CD4-positive, alpha-beta T cell treated with Interleukin-2 at 100 ng/mL for 4 hours (primary cell): ENCODE measurements around the gene PALD1.

ENCODE experiments used
- DNase-seq: peaks from one replicate; pipeline ENCODE4 v3.0.0-alpha.2; 2020; ENCODE audit warnings: low spot score

PALD1 gene

DNA sequence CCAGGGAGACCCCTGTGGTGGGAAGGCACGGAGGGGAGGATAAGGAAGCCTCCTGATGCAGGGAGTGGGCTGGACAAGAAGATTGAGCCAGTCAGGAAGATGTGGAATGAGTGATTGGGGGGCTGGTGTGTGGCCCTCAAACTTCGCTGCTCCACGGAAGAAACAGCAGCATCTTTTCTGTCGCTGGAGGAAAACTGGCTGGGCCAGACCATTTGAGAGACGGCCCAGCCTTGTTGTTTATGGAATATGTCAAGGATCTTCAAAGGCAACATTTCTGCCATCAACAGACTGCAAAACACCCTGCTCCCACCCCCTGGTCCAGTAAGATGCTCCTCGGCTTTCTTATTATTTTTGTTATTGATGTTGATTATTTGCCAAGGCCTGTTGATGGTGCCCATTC is 29.4 kb downstream of the PALD1 start:
- no peak for DNase-seq

DNA sequence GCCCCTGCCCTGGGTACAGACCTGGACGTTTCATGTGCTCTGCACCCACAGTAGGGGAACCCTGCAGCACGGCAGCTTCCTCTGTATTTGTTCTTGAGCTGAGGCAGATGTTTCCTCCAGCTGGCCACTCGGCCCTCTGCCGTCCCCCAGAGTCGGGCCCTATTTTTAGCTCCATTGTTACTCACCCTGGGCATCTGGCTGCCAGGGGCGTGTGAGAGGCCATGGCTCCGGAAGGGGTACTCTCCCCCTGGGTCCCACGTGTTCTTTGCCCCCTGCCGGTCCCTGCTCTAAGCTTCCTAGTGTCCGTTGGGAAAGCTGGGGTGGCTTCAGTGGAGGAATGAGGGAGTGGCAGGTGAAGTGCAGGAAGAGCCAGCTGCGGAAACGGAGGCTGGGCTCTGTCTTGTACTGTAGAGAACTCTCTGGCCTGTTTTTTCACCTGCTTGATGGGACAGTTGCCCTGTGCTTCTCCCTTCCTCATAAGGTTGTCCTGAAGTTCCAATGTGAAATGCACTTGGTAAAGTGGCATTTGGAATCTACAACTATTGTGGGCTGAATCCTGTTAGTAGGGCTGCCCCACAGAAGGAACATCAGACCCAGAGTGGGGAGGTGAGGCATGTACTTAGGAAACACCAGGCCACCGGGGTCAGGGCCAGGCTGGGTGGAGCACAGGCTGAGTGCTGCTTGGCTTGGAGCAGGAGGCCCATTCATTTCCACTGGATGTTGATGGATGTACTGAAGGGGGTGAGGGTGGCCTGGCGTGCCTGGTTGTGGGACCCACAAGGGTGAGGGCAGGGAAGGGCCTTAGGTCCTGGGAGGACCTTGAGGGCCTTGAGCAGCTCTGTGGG is 30.6 kb downstream of the PALD1 start:
- DNase-seq: no peak

DNA sequence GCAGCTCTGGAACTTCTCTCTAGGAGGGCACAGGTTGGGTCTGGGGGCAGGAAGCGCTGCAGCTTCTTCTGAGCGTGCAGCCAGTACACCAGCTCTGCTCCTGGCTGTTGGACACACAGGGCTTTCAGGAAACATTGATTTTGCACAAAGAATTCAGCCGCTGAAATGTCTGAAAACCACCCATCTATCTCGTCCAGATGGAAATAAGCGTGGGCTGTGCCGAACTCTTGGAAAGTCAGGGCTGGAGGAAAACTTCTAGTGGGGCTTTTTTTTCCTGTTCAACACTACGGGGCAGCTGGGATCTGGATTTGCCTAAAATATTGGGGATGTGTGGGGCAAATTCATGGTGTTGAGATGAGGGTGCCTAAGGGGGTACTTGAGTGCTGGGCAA is 31.2 kb downstream of the PALD1 start:
- no peak for DNase-seq

DNA sequence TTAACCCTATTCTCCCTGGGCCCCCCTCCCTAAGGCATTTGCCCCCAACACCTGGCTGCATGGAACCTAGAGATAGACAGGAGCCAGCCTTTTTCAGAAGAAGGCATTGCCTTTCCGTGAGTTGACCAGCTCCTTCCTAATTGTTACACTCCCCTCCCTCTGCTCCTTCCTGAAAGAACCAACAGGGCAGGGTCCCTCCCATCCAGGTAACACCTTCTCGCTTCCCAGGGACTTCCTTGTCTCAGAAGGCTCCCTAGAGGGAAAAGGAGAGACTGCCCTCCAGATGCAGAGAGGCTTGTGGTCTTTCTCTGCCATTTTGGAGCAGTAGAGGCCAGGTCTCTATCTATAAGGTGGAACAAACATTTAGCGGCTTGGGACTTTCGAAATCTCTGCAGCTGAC is 31.9 kb downstream of the PALD1 start:
- no peak for DNase-seq

DNA sequence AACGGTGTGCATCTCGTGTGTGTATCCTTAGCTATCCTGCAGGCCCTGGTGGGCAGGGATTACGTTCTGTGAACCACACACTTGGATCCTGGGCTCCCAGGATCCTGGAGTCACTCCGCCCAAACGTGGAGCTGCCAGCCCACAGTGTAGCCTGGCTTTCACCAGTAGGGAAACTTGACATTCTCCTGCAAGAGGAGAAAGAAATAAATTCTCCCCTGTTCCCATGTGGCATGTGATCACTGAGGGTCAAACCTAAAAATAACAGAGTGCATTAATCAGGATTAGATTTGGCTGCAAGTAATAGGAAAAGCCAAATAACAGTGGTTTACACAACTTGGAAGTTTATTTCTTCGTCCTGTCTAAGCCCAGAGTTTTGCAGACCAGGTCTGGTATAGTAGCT is 32.3 kb downstream of the PALD1 start:
- no peak for DNase-seq

DNA sequence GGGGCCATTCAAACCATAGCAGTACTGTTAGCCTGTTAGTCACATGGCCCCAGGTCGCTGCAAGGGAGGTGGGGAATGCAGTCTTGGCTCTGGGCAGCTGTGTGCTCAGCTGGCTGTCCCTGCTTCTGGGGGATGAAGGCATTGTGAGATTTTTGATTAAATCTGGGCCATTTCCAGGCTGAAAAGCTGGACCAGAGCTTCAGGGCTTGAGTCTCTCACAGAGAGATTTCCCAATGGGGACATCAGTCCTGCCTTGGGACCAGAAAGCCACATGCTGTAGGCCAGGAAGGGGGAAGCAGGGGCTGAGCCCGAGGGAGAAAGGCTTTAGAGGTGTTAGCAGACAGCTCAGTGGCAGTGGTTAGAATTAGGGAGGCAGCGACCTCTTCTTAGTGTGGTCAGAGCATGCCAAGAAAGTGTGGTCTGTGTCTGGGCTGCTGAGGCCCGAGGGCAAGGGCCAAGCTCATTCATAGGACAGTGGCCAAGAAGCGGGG is 33.6 kb downstream of the PALD1 start:
- DNase-seq: no peak

DNA sequence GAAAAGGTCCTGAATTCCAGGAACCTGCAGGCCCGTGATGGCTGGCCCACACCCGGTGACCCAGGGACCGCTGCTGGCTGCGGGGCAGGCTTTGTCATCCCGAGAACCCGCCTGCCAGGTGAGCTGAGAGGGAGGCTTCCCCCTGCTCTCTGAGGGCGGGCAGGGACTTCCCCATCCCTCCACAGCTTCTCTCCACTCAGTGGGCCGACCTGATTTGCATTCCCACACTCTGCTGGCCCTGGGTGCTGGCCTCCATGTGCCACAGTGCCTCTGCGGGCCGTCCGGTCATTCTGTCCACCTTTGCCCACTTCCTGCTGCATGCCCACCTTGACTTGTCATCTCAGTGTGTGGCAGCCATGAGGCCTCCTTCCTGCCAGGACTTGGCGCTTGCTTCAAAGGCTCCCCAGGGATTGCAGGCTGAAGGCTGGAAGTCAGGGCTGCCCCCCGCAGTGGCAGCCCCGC is 35.3 kb downstream of the PALD1 start:
- no peak for DNase-seq

DNA sequence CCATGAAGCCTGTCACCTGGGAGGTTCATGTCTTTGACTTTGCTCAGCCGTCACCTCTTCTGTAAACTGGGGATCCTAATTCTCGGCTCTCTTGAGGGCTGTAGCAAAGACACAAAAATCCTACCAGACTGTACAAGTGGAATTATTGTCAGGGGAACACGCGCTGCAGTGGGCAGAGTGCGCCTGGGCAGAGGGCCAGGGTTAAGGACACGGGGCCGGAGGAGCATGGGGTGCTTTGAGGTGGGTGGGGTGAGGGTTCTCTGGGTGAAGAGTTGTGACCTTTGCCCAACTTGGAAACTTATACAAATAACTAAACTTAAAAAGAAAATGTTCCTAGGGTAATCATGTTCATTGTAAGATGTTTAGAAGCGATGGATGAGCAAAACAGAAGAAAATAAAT is 36.0 kb downstream of the PALD1 start:
- no peak for DNase-seq

DNA sequence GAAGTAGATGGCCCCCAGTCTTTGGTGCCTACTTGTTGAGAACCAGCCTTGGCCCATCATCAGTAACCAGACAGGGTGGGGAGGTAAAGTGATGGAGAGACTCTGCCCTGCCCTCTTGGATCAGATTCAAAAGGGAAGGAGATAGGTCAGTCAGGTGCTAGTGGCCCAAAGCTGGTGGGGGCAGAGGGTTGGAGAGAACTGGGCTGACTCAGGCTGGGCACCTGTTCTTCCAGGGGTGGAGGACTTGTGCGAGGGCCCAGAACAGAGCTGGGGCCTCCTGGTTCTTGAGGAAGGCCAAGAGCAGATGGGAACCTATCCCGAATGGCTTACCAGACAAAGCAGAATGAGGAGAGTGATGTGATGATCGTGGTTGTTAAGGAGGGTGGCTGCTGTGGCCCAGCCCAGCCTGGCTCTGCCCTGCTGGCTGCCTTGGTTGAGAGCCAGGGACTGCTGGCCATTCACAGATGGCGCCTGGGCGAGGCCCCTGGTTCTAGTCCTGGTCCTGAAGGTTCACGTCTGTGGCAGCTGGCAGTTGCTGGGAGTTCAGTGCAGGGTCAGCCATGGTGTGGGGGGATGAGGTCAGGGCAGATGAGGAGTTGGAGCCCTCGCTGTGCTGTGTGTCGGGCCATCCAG is 36.6 kb downstream of the PALD1 start:
- no peak for DNase-seq

DNA sequence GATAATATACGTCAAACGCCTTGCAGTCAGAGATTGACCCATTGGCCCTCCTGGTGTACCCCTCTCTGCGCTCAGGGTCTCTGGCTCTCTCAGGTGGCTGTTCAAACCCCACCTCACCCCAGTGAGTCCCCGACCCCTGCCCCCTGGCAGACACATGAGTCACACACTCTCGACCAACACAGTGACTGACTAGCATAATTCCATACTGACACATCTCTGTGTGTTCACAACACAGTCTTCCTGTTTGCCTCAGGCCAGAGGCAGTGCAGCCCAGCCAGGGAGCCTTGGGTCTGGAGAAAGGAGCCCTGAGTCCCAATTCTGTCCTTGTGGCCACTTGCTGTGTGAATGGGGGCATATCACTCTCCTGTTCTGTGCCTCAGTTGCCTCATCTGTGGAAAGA is 40.1 kb downstream of the PALD1 start:
- no peak for DNase-seq

DNA sequence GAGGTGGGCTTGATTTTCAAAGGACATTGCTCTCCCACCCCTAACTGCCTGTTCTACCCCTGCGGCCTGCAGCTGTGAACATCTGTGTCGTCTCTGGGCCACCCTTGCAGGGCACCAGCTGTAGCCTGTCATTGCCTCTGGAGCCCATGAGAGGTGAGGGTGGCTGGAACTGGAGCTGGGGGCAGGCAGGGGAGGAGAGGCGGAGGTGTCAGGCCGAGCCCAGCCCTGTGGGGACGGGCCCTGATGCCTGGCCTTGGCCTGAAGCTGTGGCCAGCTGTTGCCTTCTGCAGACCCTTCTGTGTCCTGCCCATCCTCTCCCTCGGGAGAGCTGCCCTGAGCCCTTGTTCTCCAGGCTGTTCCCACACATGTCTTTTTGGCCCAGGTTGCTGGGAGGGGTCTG is 44.5 kb downstream of the PALD1 start:
- DNase-seq: no peak

DNA sequence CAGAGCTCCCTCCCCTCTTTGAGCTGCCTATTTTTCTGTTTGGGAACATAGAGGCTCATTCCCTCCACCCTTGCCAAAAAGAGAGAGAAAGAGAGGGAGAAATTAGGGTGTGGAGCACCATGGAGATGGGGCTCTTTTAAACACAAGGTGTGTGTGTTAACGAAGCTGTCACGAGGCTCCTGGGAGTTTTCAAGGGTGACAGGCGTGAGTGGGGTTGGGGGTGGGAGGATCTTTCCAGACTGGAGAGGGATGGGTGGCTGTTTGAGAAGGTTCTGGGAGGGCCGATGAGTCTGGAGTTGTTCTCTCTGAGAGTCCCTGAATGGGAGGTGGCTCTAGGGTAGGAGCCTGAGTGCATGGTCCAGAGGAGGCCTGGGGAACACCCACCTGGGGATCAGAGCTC is 45.0 kb downstream of the PALD1 start:
- no peak for DNase-seq

DNA sequence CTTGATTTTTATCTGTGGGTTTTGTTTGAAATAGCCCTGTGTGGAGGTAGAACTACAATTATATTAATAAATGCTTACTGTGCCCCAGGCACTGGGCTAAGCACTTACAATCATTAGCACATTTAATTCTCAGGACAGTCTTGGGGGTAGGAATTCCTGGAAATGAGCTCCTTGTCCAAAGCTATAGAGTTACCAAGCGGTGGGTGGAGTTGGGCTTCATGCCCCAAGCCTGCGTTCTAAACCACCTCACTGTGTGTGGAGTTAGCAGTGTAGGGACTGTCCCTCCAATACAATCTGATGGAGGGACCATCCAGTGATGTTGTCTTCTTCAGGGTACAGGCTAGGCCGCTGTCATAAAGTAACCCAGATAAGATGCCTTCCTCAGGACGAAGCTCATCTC is 49.7 kb downstream of the PALD1 start:
- no peak for DNase-seq

DNA sequence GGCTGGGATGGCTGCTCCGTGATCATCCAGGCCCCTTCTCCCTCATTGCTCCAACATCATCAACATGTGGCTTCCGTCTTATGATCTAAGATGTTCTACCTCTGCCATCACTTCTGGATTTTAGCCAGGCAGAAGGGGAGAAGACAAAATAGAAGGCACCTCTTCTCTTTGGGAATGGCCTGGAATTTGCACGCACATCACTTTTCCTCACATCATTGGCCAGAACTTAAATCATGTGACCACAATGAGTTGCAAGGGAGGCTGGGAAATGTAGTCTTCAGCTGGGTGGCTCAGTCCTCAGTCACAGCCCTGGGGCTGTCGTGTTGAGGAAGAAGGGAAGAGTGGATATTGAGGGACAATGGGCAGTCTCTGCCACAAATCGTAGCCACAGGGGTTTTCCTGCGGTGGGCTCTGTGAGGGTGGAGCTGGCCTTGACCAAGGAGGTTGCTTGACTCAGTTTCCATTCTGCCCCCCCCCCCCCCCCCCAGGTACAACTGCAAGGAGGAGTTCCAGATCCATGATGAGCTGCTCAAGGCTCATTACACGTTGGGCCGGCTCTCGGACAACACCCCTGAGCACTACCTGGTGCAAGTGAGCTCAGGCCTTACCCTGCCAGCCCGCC is 50.3 kb downstream of the PALD1 start:
- DNase-seq: no peak

DNA sequence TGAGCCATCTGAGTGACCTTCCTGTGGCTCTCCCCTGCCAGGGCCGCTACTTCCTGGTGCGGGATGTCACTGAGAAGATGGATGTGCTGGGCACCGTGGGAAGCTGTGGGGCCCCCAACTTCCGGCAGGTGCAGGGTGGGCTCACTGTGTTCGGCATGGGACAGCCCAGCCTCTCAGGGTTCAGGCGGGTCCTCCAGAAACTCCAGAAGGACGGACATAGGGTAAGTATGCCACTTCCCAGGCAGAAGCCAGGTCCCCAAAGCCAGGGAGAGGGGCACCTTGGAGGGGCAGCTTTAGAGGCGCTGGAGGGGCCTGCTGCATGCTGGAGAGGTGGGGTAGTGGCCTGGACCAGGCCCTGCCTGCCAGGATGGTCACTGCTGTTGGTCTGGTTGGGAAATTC is 51.3 kb downstream of the PALD1 start:
- DNase-seq: no peak

DNA sequence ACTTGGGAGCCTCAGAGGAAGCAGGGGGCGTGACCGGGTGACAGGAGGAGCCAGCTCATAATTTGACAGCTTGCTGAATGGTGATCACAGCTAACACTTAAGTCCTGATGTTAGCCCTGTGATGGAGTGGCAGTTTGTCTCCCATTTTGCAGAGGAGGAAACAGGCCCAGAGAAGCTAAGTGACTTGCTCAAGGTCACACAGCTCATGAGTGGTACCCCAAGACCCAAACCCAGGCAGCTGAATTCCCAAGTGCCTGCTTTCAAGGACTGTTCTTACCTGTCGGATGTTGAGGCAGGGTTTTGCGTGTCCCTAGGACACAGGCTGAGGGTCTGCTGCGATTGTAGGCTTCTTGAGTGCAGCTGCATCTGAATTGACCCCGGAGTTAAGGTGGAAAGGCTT is 51.7 kb downstream of the PALD1 start:
- no peak for DNase-seq

DNA sequence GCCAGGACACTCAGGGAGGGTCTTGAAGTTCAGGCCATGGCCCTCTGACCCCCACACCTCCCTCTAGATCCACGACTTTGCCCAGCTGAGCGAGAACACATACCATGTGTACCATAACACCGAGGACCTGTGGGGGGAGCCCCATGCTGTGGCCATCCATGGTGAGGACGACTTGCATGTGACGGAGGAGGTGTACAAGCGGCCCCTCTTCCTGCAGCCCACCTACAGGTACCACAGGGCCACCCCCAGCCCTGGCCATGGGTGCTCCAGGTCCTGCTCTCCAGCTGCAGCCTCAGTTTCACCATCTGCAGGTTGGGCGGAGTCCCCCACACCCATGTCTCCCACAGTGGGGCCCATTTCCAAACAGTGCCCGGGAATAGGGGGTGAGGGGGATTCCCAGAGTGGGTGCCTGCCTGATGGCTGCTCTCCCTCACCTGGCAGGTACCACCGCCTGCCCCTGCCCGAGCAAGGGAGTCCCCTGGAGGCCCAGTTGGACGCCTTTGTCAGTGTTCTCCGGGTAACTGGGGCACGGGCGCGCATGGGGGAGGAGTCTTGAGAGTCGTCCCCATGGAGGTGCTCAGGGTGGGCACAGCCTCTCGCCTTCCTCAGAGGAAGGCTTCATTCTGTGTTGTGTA is 54.1 kb downstream of the PALD1 start:
- DNase-seq: no peak

DNA sequence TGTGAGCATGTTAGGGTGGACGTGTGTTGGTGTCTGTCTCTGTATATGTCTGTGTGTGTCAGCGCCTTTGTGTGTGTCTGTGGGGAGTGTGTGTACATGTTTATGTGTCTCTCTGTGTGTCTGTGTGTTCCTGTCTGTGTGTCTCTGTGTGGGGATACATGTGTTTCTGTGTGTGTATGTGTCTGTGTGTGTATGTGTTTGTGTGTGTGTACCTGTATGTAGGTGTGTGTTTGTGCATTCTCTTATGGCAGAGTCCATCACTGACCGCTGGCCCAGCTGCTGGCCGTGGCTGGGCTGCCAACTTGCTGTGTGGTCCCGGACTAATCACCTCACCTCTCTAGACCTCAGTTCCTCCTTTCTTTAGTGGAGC is 54.6 kb downstream of the PALD1 start:
- DNase-seq: no peak

DNA sequence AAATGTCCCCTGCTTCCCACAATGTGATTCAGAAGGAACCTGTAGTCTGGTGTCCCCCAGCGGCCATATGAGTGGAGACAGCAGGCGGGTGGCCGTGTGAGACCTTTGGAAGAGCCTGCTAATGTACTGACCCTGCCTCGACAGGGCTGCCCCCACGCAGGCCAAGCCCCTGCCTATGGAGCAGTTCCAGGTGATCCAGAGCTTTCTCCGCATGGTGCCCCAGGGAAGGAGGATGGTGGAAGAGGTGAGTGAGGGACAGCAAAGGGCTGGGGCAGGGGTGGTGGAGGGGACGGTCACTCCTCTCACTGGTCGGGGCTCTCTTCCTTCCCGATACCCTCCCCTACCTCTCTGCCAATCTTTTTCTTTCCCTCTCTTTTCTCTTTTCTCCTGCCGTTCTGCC is 55.7 kb downstream of the PALD1 start:
- no peak for DNase-seq

DNA sequence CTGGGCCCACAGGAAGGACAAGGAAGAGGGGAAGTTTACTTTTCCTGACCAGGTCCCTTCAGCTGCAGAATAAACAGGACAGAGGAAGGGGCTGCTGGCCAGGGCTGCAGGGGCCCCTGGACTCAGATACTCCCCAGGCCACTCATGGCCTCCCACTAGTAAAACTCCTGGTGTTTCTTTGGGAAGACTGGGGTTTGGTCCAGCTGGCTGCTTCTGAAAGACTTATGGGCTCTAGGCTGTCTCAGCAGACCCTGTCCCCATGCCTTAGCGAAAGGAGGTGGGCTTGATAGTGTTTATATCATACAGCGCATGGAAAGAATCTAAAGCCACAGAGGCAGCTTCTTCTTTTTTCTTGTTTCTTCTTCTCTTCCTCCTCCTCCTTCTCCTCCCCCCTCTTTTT is 56.4 kb downstream of the PALD1 start:
- DNase-seq: no peak

DNA sequence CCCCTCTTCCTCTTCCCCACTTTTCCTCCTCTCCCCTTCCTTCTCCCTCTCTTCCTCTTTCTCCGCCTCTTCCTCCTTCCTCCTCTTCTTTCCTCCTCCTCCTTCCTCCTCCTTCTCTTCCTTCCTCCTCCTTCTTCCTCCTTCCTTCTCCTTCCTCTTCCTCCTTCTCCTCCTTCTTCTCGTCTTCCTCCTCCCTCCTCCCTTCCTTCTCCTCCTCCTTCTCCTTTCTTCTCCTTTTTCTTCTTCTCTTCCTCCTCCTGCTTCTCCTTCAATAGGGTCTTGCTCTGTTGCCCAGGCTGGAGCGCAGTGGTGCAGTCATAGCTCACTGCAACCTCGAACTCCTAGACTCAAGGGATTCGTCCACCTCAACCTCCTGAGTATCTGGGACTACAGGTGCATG is 56.9 kb downstream of the PALD1 start:
- DNase-seq: no peak

DNA sequence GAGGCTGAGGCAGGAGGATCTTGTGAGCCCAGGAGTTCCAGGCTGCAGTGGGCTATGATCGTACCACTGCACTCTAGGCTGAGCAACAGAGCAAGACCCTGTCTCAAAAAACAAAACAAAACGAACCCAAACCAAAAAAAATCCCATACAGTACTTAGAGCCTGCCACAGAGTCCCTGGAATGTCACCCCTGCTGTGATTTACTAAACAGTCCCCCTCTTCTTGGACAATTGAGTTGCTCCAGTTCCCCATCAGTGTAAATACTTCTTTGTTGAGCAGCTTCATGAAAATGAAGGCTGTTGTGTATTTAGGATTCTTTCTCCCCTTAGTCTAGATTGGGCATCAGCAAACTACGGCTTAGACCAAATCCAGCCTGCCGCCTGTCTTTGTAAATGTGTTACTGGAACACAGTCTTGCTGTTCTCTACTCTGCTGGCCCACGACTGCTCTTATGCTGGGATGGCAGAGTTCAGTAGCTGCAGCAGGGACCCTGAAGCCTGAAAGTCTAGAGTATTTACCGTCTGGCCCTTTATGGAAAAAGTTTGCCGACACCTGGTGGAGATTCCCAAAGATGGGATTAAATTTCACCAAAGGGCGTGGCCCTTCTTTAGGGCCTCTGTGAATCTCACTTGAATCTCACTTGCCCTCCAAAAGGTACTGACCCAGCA is 57.8 kb downstream of the PALD1 start:
- DNase-seq: no peak
